ENCODE measurements around the gene NOS1. TPM values are rescaled to one million over a fixed set of nuclear protein-coding genes. Genes with fewer than 3 reads are reported as not detected.

NOS1 gene
- total RNA-seq, 4 donors from 2014 or later: 6.6 to 15.4 (median 12.0) TPM

GRCh38 chr12:117293510-117293909 lies 67.9 kb downstream of the NOS1 start:
- WGBS: 82% methylated on average over 1 of the region's 1 CpG
- no peak overlapping the region for H3K4me3 ChIP-seq
- no peaks in the 10 kb centered on the region for H3K36me3 ChIP-seq
- H3K27ac ChIP-seq: no peak overlapping the region
- H3K4me1 ChIP-seq: peaks cover 9% of the 10 kb centered on the region
- H3K27me3 ChIP-seq: peaks cover 16% of the 10 kb centered on the region
- TF ChIP-seq POLR2AphosphoS5 (IDR thresholded peaks at IDR 0.05): no peak
- TF ChIP-seq, protein P1, sequence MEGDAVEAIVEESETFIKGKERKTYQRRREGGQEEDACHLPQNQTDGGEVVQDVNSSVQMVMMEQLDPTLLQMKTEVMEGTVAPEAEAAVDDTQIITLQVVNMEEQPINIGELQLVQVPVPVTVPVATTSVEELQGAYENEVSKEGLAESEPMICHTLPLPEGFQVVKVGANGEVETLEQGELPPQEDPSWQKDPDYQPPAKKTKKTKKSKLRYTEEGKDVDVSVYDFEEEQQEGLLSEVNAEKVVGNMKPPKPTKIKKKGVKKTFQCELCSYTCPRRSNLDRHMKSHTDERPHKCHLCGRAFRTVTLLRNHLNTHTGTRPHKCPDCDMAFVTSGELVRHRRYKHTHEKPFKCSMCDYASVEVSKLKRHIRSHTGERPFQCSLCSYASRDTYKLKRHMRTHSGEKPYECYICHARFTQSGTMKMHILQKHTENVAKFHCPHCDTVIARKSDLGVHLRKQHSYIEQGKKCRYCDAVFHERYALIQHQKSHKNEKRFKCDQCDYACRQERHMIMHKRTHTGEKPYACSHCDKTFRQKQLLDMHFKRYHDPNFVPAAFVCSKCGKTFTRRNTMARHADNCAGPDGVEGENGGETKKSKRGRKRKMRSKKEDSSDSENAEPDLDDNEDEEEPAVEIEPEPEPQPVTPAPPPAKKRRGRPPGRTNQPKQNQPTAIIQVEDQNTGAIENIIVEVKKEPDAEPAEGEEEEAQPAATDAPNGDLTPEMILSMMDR (IDR thresholded peaks at IDR 0.05): no peak
- no peak for TF ChIP-seq EP300 (IDR thresholded peaks at IDR 0.05)
- TF ChIP-seq POLR2A (IDR thresholded peaks at IDR 0.05): no peak
- no peak for DNase-seq (ENCODE audit: low spot score in 2 of 2)
- no peaks in the 10 kb centered on the region for H3K9me3 ChIP-seq

- Histone ChIP-seq H3K4me1 (peaks cover 6% of the 10 kb centered on the region), H3K4me3 (no peak overlapping the region), H3K27ac (no peak overlapping the region), H3K9me3 (no peaks in the 10 kb centered on the region), H3K36me3 (no peaks in the 10 kb centered on the region), H3K27me3 (peaks cover 16% of the 10 kb centered on the region)
- WGBS: 91% methylated on average over 3 of the region's 3 CpGs
- DNase-seq (ENCODE audit: low spot score in 2 of 2): no peak
- no peak for TF ChIP-seq EP300 (IDR thresholded peaks at IDR 0.05)
- TF ChIP-seq POLR2A (IDR thresholded peaks at IDR 0.05): no peak
- TF ChIP-seq POLR2AphosphoS5 (IDR thresholded peaks at IDR 0.05): no peak
- TF ChIP-seq, protein P1 (IDR thresholded peaks at IDR 0.05): no peak
Measured at GRCh38 chr12:117292688-117293087, 68.7 kb downstream of the NOS1 start.

- TF ChIP-seq POLR2A (IDR thresholded peaks at IDR 0.05): no peak
- TF ChIP-seq POLR2AphosphoS5 (IDR thresholded peaks at IDR 0.05): no peak
- no peak for TF ChIP-seq EP300 (IDR thresholded peaks at IDR 0.05)
- TF ChIP-seq, protein P1 (IDR thresholded peaks at IDR 0.05): no peak
- no peak overlapping the region for H3K27ac ChIP-seq
- H3K4me3 ChIP-seq: no peak overlapping the region
- 66% methylated on average over 9 of the region's 9 CpGs for WGBS
- no peaks in the 10 kb centered on the region for H3K36me3 ChIP-seq
- H3K27me3 ChIP-seq: no peaks in the 10 kb centered on the region
- no peak for DNase-seq (ENCODE audit: low spot score in 2 of 2)
- H3K4me1 ChIP-seq: no peaks in the 10 kb centered on the region
- no peaks in the 10 kb centered on the region for H3K9me3 ChIP-seq
Measured at GRCh38 chr12:117284140-117284539, 77.3 kb downstream of the NOS1 start.

GRCh38 chr12:117282490-117282889 lies 78.9 kb downstream of the NOS1 start:
- TF ChIP-seq, protein P1 (IDR thresholded peaks at IDR 0.05): no peak
- TF ChIP-seq EP300 (IDR thresholded peaks at IDR 0.05) (no peak), POLR2AphosphoS5 (IDR thresholded peaks at IDR 0.05) (no peak), POLR2A (IDR thresholded peaks at IDR 0.05) (no peak)
- peaks cover 8% of the 10 kb centered on the region for H3K27me3 ChIP-seq
- DNase-seq (ENCODE audit: low spot score in 2 of 2): no peak
- H3K9me3 ChIP-seq: no peaks in the 10 kb centered on the region
- WGBS: 76% methylated on average over 5 of the region's 5 CpGs
- no peak overlapping the region for H3K4me3 ChIP-seq
- no peak overlapping the region for H3K27ac ChIP-seq
- no peaks in the 10 kb centered on the region for H3K4me1 ChIP-seq
- no peaks in the 10 kb centered on the region for H3K36me3 ChIP-seq

DNA sequence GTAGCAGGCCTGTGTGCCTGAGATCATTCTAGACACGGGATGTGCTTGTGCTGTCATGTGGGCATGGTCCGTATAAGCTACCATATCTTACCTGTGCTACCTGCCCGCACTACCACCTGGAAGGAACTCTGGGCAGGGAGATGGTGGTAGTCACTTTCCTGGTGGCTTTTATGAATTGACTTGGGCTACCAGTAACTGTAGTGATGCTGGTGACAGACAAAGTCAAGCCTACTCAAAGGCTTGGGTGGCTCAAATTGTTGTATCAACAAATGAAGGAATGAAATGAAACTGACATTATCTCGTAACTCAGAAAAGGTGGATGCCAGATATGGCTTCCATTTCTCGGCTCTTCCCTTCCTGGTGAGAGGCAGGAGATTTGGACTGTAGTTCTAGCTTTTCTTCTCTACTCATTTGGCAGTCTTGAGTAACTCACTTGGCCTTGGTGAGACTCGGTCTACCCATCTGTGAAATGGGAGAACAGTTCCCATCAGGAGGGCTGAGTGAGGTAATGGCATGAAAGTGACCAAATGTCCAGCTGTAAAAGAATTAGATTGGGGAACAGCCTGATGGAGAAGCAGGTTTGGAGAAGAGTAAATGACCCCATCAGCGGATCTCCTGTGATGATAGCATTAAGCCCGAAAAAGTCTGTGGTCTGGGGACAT lies 81.3 kb downstream of the NOS1 start:
- no peaks in the 10 kb centered on the region for H3K9me3 ChIP-seq
- no peak for DNase-seq (ENCODE audit: low spot score in 2 of 2)
- H3K27me3 ChIP-seq: peaks cover 17% of the 10 kb centered on the region
- 85% methylated on average over 8 of the region's 8 CpGs for WGBS
- no peak overlapping the region for H3K4me3 ChIP-seq
- TF ChIP-seq POLR2A (IDR thresholded peaks at IDR 0.05): no peak
- no peak for TF ChIP-seq EP300 (IDR thresholded peaks at IDR 0.05)
- no peak for TF ChIP-seq POLR2AphosphoS5 (IDR thresholded peaks at IDR 0.05)
- TF ChIP-seq, protein P1 (IDR thresholded peaks at IDR 0.05): no peak
- no peaks in the 10 kb centered on the region for H3K36me3 ChIP-seq
- no peak overlapping the region for H3K27ac ChIP-seq
- H3K4me1 ChIP-seq: no peaks in the 10 kb centered on the region

Data from suprapubic skin (tissue), 4 donors.